Thymus (tissue), 11 donors: ENCODE measurements around the gene PPFIBP2. TPM values are rescaled to one million over a fixed set of nuclear protein-coding genes. Genes with fewer than 3 reads are reported as not detected.
A peak's percentile ranks its signal among the peaks of the same experiment; 100 is the strongest.

Experiments
- DNase-seq, 9 donors: peaks; one replicate each; pipeline ENCODE4 v3.0.0-alpha.2; 2013; ENCODE audit warnings: low spot score in 9 of 9, low read depth in 6 of 9, missing footprints in 1 of 9
- H3K27ac ChIP-seq, 2 donors: one replicate each; pipeline ENCODE4 v1.5.1; 2013; ENCODE audit warnings: control low read depth in 1 of 2, low read depth in 1 of 2, low read length in 1 of 2, mild to moderate bottlenecking in 1 of 2, moderate library complexity in 1 of 2
- H3K27me3 ChIP-seq, 2 donors: one replicate each; pipeline ENCODE4 v1.5.1; 2013; ENCODE audit warnings: low read length in 1 of 2; ENCODE audit not compliant: control insufficient read depth in 2 of 2, insufficient read depth in 1 of 2
- H3K36me3 ChIP-seq, 2 donors: one replicate each; pipeline ENCODE4 v1.5.1; 2013; ENCODE audit warnings: low read length in 1 of 2, mild to moderate bottlenecking in 1 of 2, moderate library complexity in 1 of 2; ENCODE audit not compliant: control insufficient read depth in 2 of 2, insufficient read depth in 2 of 2
- H3K4me1 ChIP-seq, 2 donors: one replicate each; pipeline ENCODE4 v1.5.1; 2013; ENCODE audit warnings: low read length in 2 of 2; ENCODE audit not compliant: control insufficient read depth in 2 of 2, insufficient read depth in 2 of 2
- H3K4me3 ChIP-seq, 2 donors: one replicate each; pipeline ENCODE4 v1.5.1; 2013; ENCODE audit warnings: low read length in 2 of 2, control low read depth in 1 of 2, mild to moderate bottlenecking in 1 of 2
- H3K9me3 ChIP-seq, 2 donors: one replicate each; pipeline ENCODE4 v1.5.1; 2013; ENCODE audit warnings: low read length in 1 of 2, mild to moderate bottlenecking in 1 of 2; ENCODE audit not compliant: control insufficient read depth in 2 of 2, insufficient read depth in 1 of 2
- WGBS: extraction: QIAGEN DNeasy Blood & Tissue Kit; methylation state at CpG from one replicate; pipeline ENCODE4 v1.1.7; 2013; 5-methylcytosine and 5-hydroxymethylcytosine counted together
- polyA plus RNA-seq: library from polyadenylated mRNA; stranded (reverse); fragments of 200-250 nt; gene quantifications from one replicate; pipeline ENCODE4 v1.2.3, GENCODE V29; 2013
- total RNA-seq: library from RNA; stranded (reverse); fragments of 120-200 nt; gene quantifications from one replicate; pipeline ENCODE4 v1.2.4, GENCODE V29; 2013
- donor health status: healthy.

PPFIBP2 gene
- total and polyA plus RNA-seq, 2 donors = 5.6 to 6.0 TPM

- DNase-seq = no peak
- Histone ChIP-seq H3K4me3 (no peak overlapping the region), H3K27me3 (peaks cover 1 to 24% of the 10 kb centered on the region in 2 donors), H3K4me1 (no peaks in the 10 kb centered on the region), H3K9me3 (no peaks in the 10 kb centered on the region), H3K27ac (no peak overlapping the region), H3K36me3 (no peaks in the 10 kb centered on the region)
- WGBS = 93% methylated on average over 1 of the region's 1 CpG
Measured at GRCh38 chr11:7569044-7569443, 55.2 kb downstream of the PPFIBP2 start.

GRCh38 chr11:7570241-7570640, 56.4 kb downstream of the PPFIBP2 start:
- H3K4me1 ChIP-seq = no peaks in the 10 kb centered on the region
- H3K4me3 ChIP-seq = no peak overlapping the region
- H3K9me3 ChIP-seq = no peaks in the 10 kb centered on the region
- peaks cover 2 to 36% of the 10 kb centered on the region in 2 donors for H3K27me3 ChIP-seq
- WGBS = 88% methylated on average over 2 of the region's 2 CpGs
- DNase-seq = no peak
- H3K27ac ChIP-seq = no peak overlapping the region
- no peaks in the 10 kb centered on the region for H3K36me3 ChIP-seq

GRCh38 chr11:7570938-7571521, 57.2 kb downstream of the PPFIBP2 start:
- no peak for DNase-seq
- Histone ChIP-seq H3K36me3 (no peaks in the 10 kb centered on the region), H3K27ac (no peak overlapping the region), H3K4me3 (no peak overlapping the region), H3K27me3 (peaks cover 4 to 44% of the 10 kb centered on the region in 2 donors), H3K9me3 (no peaks in the 10 kb centered on the region), H3K4me1 (peaks cover 0 to 3% of the 10 kb centered on the region in 2 donors)
- WGBS = 94% methylated on average over 1 of the region's 1 CpG

GRCh38 chr11:7571640-7572000, 57.8 kb downstream of the PPFIBP2 start:
- Histone ChIP-seq H3K36me3 (no peaks in the 10 kb centered on the region), H3K4me1 (peaks cover 0 to 6% of the 10 kb centered on the region in 2 donors), H3K27ac (no peak overlapping the region), H3K4me3 (no peak overlapping the region), H3K9me3 (no peaks in the 10 kb centered on the region), H3K27me3 (peaks cover 4 to 50% of the 10 kb centered on the region in 2 donors)
- DNase-seq = peak in 2 of 9 donors; percentile 8 to 26
- 34% methylated on average over 4 of the region's 4 CpGs for WGBS

- H3K4me1 ChIP-seq = peaks cover 0 to 7% of the 10 kb centered on the region in 2 donors
Measured at GRCh38 chr11:7572001-7572712, 58.4 kb downstream of the PPFIBP2 start.

GRCh38 chr11:7573193-7573557, 59.4 kb downstream of the PPFIBP2 start:
- H3K9me3 ChIP-seq = no peaks in the 10 kb centered on the region
- H3K4me1 ChIP-seq = peaks cover 0 to 15% of the 10 kb centered on the region in 2 donors
- H3K36me3 ChIP-seq = no peaks in the 10 kb centered on the region
- H3K27ac ChIP-seq = no peak overlapping the region
- peaks cover 4 to 59% of the 10 kb centered on the region in 2 donors for H3K27me3 ChIP-seq
- DNase-seq = no peak
- H3K4me3 ChIP-seq = no peak overlapping the region

More at GRCh38 chr11:7572001-7572712, 58.4 kb downstream of the PPFIBP2 start:
- H3K27ac ChIP-seq = no peak overlapping the region
- peaks cover 4 to 55% of the 10 kb centered on the region in 2 donors for H3K27me3 ChIP-seq
- H3K4me3 ChIP-seq = no peak overlapping the region
- 94% methylated on average over 4 of the region's 4 CpGs for WGBS
- no peaks in the 10 kb centered on the region for H3K9me3 ChIP-seq
- H3K36me3 ChIP-seq = no peaks in the 10 kb centered on the region
- DNase-seq = no peak

- Histone ChIP-seq H3K27me3 (peaks cover 4 to 63% of the 10 kb centered on the region in 2 donors), H3K9me3 (no peaks in the 10 kb centered on the region), H3K36me3 (no peaks in the 10 kb centered on the region), H3K4me1 (peaks cover 0 to 20% of the 10 kb centered on the region in 2 donors), H3K27ac (no peak overlapping the region), H3K4me3 (no peak overlapping the region)
- no peak for DNase-seq
- 67% methylated on average over 9 of the region's 9 CpGs for WGBS
Measured at GRCh38 chr11:7573558-7574296, 59.9 kb downstream of the PPFIBP2 start.

- WGBS = 50% methylated on average over 7 of the region's 7 CpGs
- DNase-seq = no peak
- no peak overlapping the region for H3K4me3 ChIP-seq
- peaks cover 0 to 21% of the 10 kb centered on the region in 2 donors for H3K4me1 ChIP-seq
- no peaks in the 10 kb centered on the region for H3K36me3 ChIP-seq
- no peaks in the 10 kb centered on the region for H3K9me3 ChIP-seq
- H3K27me3 ChIP-seq = peaks cover 4 to 65% of the 10 kb centered on the region in 2 donors
- no peak overlapping the region for H3K27ac ChIP-seq
Measured at GRCh38 chr11:7574491-7575130, 60.8 kb downstream of the PPFIBP2 start.
